K562 (cell line): ENCODE data around the gene ZBTB42. TPM values are rescaled to one million over a fixed set of nuclear protein-coding genes. Genes with fewer than 3 reads are reported as not detected.

Source experiments
- ATF7 ChIP-seq: fragments of 450-650 bp; IDR thresholded peaks from 2 replicates; pipeline ENCODE4 v1.7.1; 2014; ENCODE audit warnings: mild to moderate bottlenecking, moderate library complexity
- POLR2B ChIP-seq: fragments of 450-650 bp; IDR thresholded peaks from 2 replicates; pipeline ENCODE4 v1.6.1; 2018; ENCODE audit warnings: low read depth; ENCODE audit not compliant: partially characterized antibody
- ZBTB33 ChIP-seq: sonication (generic); formaldehyde crosslinking; IDR thresholded peaks from 2 replicates; pipeline ENCODE4 v1.8.1; 2023; ENCODE audit warnings: mild to moderate bottlenecking, missing genetic modification reagents
- ZNF121 ChIP-seq: sonication (generic); formaldehyde crosslinking; conservative IDR thresholded peaks from 2 replicates; pipeline ENCODE4 v1.8.0; 2022; ENCODE audit warnings: missing genetic modification reagents
- ZNF316 ChIP-seq: fragments of 450-650 bp; IDR thresholded peaks from 2 replicates; pipeline ENCODE4 v1.6.1; 2016
- polyA plus RNA-seq, 8 experiments: library from polyadenylated mRNA; depleted of rRNA in 4 of 8; stranded (reverse) in 5 of 8; unstranded in 3 of 8; fragments of >200 nt; fragmentation: Nextera tagmentation in 2 of 8; fragmentation: Illumina TruSeq in 1 of 8; extraction: Ambion mirVana in 2 of 8; extraction: Trizol in 1 of 8; gene quantifications; 2 replicates each; pipeline versions ENCODE4 v1.2.1 to v1.2.3, GENCODE V29; 2011 to 2014; ENCODE audit warnings: inconsistent platforms in 1 of 8, missing spikeins in 1 of 8
- total RNA-seq, 7 experiments: library from RNA; depleted of rRNA in 6 of 7; stranded (reverse); fragments of >200 nt in 6 of 7; fragmentation: Illumina TruSeq in 2 of 7; extraction: Trizol in 2 of 7; gene quantifications; 2 replicates each; pipeline versions ENCODE4 v1.2.1 to v1.2.3, GENCODE V29; 2011 to 2021; ENCODE audit warnings: low replicate concordance in 1 of 7
- TF ChIP-seq, protein P1 (sequence below): fragments of 450-650 bp; IDR thresholded peaks from 2 replicates; pipeline ENCODE4 v1.6.1; 2018; ENCODE audit not compliant: partially characterized antibody
- TF ChIP-seq, protein P2 (sequence below): IDR thresholded peaks from 2 replicates; pipeline ENCODE4 v1.6.1; 2011; ENCODE audit not compliant: insufficient read length; ENCODE audit errors: extremely low read depth
- TF ChIP-seq, protein P3 (sequence below): sonication (generic); formaldehyde crosslinking; IDR thresholded peaks from 2 replicates; pipeline ENCODE4 v1.8.0; 2022; ENCODE audit warnings: mild to moderate bottlenecking, missing genetic modification reagents

Gene ZBTB42
- total and polyA plus RNA-seq, 9 of the 15 experiments (the other 6 are each of a cell fraction or from before 2014, with no cell fraction given): 0.03 to 8.5 (median 2.4) TPM

DNA sequence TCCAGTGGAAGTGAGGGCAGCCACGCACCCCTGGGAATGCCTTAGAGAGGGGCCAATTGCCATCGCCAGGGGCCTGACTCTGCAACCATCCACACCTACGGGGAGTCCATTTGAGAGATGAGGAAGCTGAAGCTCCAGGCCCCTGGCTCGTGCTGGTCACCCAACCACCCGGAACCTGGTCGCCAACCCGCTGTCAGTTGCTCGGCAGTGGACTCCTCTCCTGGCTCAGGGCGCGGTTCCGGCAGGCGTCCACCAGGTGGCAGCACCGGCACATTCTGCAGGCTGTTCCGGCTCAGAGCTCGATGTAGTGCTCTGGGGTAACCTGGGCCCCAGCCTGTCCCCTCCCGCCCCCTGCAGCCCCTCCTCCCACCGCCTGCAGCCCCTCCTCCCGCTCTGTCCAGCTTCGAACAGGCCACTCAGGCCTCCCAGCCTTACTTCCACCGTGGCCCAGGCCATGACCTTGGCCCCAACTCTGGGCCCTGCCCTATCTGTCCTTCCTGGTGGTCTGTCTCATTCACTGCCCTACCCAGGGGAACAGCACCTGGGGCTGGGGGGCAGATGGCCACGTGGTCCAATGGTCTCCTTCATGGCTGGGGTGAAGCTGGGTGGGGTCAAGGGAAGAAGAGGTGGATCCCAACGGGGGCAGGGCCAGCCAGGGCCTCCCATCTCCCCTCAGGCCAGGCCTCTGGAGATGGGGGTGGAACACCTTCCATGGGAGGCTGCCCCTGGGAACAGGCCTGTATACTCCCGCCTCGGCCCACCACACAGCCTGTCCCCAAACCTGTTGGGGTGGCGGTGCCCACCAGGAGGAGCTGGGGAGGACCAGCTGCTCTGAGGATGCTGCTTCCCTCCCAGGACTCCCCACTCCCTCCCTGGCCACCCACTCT, 32.2 kb upstream of the ZBTB42 start (continued):
- TF ChIP-seq, protein P1, sequence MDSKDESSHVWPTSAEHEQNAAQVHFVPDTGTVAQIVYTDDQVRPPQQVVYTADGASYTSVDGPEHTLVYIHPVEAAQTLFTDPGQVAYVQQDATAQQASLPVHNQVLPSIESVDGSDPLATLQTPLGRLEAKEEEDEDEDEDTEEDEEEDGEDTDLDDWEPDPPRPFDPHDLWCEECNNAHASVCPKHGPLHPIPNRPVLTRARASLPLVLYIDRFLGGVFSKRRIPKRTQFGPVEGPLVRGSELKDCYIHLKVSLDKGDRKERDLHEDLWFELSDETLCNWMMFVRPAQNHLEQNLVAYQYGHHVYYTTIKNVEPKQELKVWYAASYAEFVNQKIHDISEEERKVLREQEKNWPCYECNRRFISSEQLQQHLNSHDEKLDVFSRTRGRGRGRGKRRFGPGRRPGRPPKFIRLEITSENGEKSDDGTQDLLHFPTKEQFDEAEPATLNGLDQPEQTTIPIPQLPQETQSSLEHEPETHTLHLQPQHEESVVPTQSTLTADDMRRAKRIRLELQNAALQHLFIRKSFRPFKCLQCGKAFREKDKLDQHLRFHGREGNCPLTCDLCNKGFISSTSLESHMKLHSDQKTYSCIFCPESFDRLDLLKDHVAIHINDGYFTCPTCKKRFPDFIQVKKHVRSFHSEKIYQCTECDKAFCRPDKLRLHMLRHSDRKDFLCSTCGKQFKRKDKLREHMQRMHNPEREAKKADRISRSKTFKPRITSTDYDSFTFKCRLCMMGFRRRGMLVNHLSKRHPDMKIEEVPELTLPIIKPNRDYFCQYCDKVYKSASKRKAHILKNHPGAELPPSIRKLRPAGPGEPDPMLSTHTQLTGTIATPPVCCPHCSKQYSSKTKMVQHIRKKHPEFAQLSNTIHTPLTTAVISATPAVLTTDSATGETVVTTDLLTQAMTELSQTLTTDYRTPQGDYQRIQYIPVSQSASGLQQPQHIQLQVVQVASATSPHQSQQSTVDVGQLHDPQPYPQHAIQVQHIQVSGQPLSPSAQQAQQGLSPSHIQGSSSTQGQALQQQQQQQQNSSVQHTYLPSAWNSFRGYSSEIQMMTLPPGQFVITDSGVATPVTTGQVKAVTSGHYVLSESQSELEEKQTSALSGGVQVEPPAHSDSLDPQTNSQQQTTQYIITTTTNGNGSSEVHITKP: peak; percentile 26
- TF ChIP-seq, protein P2, sequence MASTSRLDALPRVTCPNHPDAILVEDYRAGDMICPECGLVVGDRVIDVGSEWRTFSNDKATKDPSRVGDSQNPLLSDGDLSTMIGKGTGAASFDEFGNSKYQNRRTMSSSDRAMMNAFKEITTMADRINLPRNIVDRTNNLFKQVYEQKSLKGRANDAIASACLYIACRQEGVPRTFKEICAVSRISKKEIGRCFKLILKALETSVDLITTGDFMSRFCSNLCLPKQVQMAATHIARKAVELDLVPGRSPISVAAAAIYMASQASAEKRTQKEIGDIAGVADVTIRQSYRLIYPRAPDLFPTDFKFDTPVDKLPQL: no peak
- TF ChIP-seq ATF7: no peak
- TF ChIP-seq ZNF121 (CRISPR knock-in tag): no peak
- peak; percentile 43 for TF ChIP-seq POLR2B
- no peak for TF ChIP-seq ZNF316
- no peak for TF ChIP-seq ZBTB33 (CRISPR knock-in tag)
- TF ChIP-seq, protein P3, sequence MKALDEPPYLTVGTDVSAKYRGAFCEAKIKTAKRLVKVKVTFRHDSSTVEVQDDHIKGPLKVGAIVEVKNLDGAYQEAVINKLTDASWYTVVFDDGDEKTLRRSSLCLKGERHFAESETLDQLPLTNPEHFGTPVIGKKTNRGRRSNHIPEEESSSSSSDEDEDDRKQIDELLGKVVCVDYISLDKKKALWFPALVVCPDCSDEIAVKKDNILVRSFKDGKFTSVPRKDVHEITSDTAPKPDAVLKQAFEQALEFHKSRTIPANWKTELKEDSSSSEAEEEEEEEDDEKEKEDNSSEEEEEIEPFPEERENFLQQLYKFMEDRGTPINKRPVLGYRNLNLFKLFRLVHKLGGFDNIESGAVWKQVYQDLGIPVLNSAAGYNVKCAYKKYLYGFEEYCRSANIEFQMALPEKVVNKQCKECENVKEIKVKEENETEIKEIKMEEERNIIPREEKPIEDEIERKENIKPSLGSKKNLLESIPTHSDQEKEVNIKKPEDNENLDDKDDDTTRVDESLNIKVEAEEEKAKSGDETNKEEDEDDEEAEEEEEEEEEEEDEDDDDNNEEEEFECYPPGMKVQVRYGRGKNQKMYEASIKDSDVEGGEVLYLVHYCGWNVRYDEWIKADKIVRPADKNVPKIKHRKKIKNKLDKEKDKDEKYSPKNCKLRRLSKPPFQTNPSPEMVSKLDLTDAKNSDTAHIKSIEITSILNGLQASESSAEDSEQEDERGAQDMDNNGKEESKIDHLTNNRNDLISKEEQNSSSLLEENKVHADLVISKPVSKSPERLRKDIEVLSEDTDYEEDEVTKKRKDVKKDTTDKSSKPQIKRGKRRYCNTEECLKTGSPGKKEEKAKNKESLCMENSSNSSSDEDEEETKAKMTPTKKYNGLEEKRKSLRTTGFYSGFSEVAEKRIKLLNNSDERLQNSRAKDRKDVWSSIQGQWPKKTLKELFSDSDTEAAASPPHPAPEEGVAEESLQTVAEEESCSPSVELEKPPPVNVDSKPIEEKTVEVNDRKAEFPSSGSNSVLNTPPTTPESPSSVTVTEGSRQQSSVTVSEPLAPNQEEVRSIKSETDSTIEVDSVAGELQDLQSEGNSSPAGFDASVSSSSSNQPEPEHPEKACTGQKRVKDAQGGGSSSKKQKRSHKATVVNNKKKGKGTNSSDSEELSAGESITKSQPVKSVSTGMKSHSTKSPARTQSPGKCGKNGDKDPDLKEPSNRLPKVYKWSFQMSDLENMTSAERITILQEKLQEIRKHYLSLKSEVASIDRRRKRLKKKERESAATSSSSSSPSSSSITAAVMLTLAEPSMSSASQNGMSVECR (CRISPR knock-in tag): peak; percentile 42; the same call in 1 of the 2 replicates
